GM13977 (cell line): ENCODE results near the gene IFITM1.
"Not testable (repeated sequence)": the region's sequence is repeated elsewhere in the genome, so short reads cannot be mapped to it uniquely, and the experiment has no call there.

Experiments
- DNase-seq: peaks from one replicate; pipeline ENCODE4 v3.0.0; 2012; ENCODE audit warnings: low spot score
- CTCF ChIP-seq: IDR thresholded peaks from 2 replicates; pipeline ENCODE4 v1.5.1; 2012; ENCODE audit warnings: mild to moderate bottlenecking, control low read depth; ENCODE audit not compliant: insufficient read depth; ENCODE audit errors: extremely low read depth, missing control alignments
- in situ Hi-C: fragments of 300-500 bp; cut with MboI; formaldehyde crosslinking; loops from one replicate; pipeline ENCODE4 v1.12.0; 2022; ENCODE audit warnings: low sequenced_read_pairs, low pct_unique_long_range_greater_than_20kb, mixed read lengths, inconsistent platforms; ENCODE audit not compliant: unreplicated experiment

Gene IFITM1

GRCh38 chr11:324156-324555 is 10.3 kb downstream of the IFITM1 start:
- peak; percentile 8 for DNase-seq
- no peak for TF ChIP-seq CTCF
- in situ Hi-C loops, result no loop called here

GRCh38 chr11:324593-325517 is 11.0 kb downstream of the IFITM1 start:
- DNase-seq, in situ Hi-C loops: not testable (repeated sequence)

- DNase-seq, result no peak
- in situ Hi-C loops, result no loop called here
- TF ChIP-seq CTCF, result no peak
These were observed 12.2 kb downstream of the IFITM1 start for GRCh38 chr11:325796-326591.

- in situ Hi-C loops, result no loop called here
- TF ChIP-seq CTCF, result no peak
- DNase-seq, result peak; percentile 27
These were observed 12.7 kb downstream of the IFITM1 start for GRCh38 chr11:326592-326841.

GRCh38 chr11:326842-327580 is 13.2 kb downstream of the IFITM1 start:
- in situ Hi-C loops, result no loop called here
- DNase-seq, result peak; percentile 84
- TF ChIP-seq CTCF, result no peak

- in situ Hi-C loops, result no loop called here
- no peak for DNase-seq
- TF ChIP-seq CTCF, result no peak
These were observed 13.7 kb downstream of the IFITM1 start for GRCh38 chr11:327581-327923.
